Astrocyte of the cerebellum (primary cell): ENCODE results near the gene ARHGAP26.

Source experiments
- DNase-seq: peaks from one replicate; pipeline ENCODE4 v3.0.0-alpha.2; 2011; ENCODE audit warnings: low read depth
- H3K4me3 ChIP-seq: 2 replicates; pipeline ENCODE4 v1.5.1; 2011; ENCODE audit warnings: mild to moderate bottlenecking, low read depth, low read length, moderate library complexity
- in situ Hi-C: cut with HindIII; loops from 2 replicates; pipeline ENCODE4 v1.10.0; 2017; ENCODE audit warnings: low sequenced_read_pairs
- TF ChIP-seq, protein P1 (sequence below): IDR thresholded peaks from 2 replicates; pipeline ENCODE4 v1.5.1; 2012; ENCODE audit warnings: low read length, low read depth, moderate library complexity, mild to moderate bottlenecking; ENCODE audit errors: missing control alignments

ARHGAP26 gene

DNA sequence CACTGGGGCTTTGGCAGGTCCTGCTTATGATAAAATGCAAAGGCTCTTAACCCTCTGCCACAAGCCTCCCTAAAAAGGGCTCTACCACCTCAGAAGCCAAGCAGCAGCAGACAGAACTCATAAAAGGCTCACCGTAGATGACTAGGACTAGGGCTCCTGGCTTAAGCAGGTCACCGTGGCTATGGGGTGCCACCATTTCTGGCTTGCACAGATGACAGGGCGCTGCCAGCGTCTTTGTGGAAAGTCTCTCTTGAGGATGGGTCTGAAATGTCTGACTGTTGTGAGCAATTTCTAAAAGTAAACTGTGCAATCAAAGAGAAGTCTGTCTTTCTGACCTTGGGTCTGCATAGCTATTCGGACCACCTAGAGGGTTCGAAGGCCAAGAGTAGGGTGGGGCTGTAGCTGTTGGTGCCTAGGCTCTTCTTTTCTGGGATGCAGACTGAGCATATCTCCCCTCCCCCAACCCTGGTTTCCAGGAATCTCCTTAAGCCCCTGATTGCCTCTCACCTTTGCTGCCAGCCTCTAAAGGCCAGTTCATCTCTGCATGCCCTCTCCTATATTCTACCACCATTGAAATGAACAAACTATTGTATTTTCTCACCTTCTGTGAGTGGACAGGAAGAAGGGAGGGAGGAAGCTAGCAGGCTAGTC is 307.4 kb downstream of the ARHGAP26 start:
- DNase-seq, result no peak
- TF ChIP-seq, protein P1, sequence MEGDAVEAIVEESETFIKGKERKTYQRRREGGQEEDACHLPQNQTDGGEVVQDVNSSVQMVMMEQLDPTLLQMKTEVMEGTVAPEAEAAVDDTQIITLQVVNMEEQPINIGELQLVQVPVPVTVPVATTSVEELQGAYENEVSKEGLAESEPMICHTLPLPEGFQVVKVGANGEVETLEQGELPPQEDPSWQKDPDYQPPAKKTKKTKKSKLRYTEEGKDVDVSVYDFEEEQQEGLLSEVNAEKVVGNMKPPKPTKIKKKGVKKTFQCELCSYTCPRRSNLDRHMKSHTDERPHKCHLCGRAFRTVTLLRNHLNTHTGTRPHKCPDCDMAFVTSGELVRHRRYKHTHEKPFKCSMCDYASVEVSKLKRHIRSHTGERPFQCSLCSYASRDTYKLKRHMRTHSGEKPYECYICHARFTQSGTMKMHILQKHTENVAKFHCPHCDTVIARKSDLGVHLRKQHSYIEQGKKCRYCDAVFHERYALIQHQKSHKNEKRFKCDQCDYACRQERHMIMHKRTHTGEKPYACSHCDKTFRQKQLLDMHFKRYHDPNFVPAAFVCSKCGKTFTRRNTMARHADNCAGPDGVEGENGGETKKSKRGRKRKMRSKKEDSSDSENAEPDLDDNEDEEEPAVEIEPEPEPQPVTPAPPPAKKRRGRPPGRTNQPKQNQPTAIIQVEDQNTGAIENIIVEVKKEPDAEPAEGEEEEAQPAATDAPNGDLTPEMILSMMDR, result no peak
- no peak overlapping the region for H3K4me3 ChIP-seq
- in situ Hi-C loops, result no loop called here

- H3K4me3 ChIP-seq, result no peak overlapping the region
- TF ChIP-seq, protein P1, result no peak
- no peak for DNase-seq
- in situ Hi-C loops, result no loop called here
These were observed 308.1 kb downstream of the ARHGAP26 start for GRCh38 chr5:143078313-143078712.

DNA sequence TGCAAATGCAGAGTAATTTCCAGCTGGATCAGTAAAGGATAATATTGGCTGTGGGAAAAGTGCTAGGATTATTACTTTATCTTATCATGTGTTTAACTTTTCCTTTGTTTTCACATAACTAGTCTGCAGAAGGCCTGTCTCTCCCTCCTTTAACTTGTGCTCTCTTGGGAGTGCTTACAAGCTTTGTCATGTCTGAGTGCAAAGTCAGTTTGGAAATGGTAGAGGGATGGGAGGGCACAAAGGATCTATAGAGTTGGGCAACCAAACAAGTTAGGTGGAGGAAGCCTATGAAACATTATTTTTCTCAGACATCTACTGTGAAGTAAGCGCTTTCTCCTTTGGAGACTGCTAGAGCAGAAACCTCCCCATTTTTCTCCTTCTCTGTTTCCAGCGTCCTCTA is 308.8 kb downstream of the ARHGAP26 start:
- in situ Hi-C loops, result no loop called here
- DNase-seq, result no peak
- TF ChIP-seq, protein P1, result no peak
- H3K4me3 ChIP-seq, result no peak overlapping the region

GRCh38 chr5:143080407-143080806 is 310.2 kb downstream of the ARHGAP26 start:
- no peak for DNase-seq
- in situ Hi-C loops, result no loop called here
- TF ChIP-seq, protein P1, result no peak
- H3K4me3 ChIP-seq, result no peak overlapping the region

DNA sequence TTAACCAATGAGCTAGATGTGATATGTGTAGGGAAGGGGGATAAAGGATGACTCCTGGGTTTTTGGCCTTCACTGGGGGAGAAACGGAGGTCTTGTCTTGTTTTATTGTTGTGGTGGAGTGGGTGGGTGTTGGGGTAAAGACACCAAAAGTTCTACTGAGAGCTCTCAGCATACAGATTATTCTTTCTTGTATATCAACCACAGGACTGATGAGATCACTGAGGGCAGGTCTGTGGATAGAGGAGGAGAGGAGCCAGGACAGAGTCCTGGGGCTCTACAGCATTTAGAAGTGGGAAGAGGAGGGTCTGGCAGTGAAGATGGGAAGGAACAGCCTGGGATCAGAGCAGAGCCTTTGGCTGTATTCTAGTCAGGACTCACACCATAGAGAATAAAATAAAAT is 310.8 kb downstream of the ARHGAP26 start:
- DNase-seq, result no peak
- TF ChIP-seq, protein P1, result no peak
- H3K4me3 ChIP-seq, result no peak overlapping the region
- in situ Hi-C loops, result no loop called here

DNA sequence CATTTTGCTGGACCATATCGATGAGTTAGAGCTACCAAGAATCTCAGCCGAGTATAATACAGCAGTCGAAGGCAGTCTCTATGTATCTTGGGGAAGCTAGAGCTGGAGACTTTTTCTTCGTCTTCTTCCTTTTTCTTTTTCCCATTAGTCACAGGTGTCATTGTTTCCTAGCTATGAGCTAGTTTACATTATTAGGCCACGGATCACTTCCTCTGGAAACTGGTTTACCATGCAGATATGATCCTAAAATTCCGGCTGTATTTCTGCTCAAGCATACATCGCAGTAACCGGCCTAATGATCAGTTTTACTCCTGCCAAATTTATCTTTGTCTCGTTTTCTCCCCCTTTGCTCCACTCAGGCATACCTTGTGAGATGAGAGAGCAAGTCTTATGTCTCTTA is 312.8 kb downstream of the ARHGAP26 start:
- TF ChIP-seq, protein P1, result no peak
- no peak for DNase-seq
- no peak overlapping the region for H3K4me3 ChIP-seq
- in situ Hi-C loops, result no loop called here
